Measurements from ENCODE around the gene MMP25. TPM values are rescaled to one million over a fixed set of nuclear protein-coding genes. Genes with fewer than 3 reads are reported as not detected.
"Not testable (repeated sequence)": the region's sequence is repeated elsewhere in the genome, so short reads cannot be mapped to it uniquely, and the experiment has no call there.

Gene MMP25
- total RNA-seq, 1 experiment from 2014 or later = 0.11 TPM

DNA sequence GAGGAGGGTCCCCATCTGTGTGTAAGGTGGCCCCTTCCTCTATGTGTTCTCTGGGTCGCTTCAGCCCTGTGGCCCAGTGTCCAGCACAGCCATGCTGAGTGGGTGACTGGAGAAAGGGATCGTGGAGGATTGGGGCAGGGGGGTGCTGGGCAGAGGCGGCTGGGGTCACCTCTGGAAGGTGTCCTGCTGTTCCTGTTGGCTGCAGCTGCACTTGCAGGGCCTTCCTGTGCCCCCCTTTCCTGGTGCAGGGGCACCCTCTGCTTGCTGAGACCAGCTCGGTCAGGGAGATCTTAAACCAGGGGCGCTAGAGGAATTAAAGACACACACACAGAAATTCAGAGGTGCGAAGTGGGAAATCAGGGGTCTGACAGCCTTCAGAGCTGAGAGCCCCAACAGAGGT lies 30.2 kb downstream of the MMP25 start:
- H3K27me3 Mint-ChIP-seq (ENCODE audit: insufficient read depth, unreplicated experiment) = peaks cover 13% of the 10 kb centered on the region
- CTCF ChIA-PET = no interaction called here
- peaks cover 6% of the 10 kb centered on the region for H3K4me1 Mint-ChIP-seq (ENCODE audit: low read depth, unreplicated experiment)
- DNase-seq = no peak
- no peaks in the 10 kb centered on the region for H3K9me3 ChIP-seq
- no peak overlapping the region for H3K4me3 Mint-ChIP-seq (ENCODE audit: unreplicated experiment)
- no peak overlapping the region for H3K4me3 ChIP-seq (ENCODE audit: low read depth, low read length)
- H3K4me1 ChIP-seq = no peaks in the 10 kb centered on the region
- H3K36me3 Mint-ChIP-seq (ENCODE audit: insufficient read depth, unreplicated experiment) = peaks cover 5% of the 10 kb centered on the region
- POLR2A ChIA-PET = no interaction called here
- no peak overlapping the region for H3K27ac Mint-ChIP-seq (ENCODE audit: unreplicated experiment)
- no peaks in the 10 kb centered on the region for H3K27me3 ChIP-seq (replicated peaks; ENCODE audit: control insufficient read depth, insufficient read depth, low read length)
- no peaks in the 10 kb centered on the region for H3K9me3 Mint-ChIP-seq (ENCODE audit: unreplicated experiment)
- intact Hi-C loops (cut with micrococcal nuclease; ENCODE audit: unreplicated experiment) = no loop called here
- no TSS peak for BruUV-seq (replicated peaks)
- no peaks in the 10 kb centered on the region for H3K36me3 ChIP-seq (ENCODE audit: control insufficient read depth, insufficient read depth, low read length)
- TF ChIP-seq CTCF (IDR thresholded peaks at IDR 0.05; ENCODE audit: insufficient read depth in 1 of 2, low read depth in 1 of 2, low read length in 1 of 2, severe bottlenecking in 1 of 2, unreplicated experiment in 1 of 2) = no peak

- H3K27me3 ChIP-seq (replicated peaks; ENCODE audit: control insufficient read depth, insufficient read depth, low read length) = no peaks in the 10 kb centered on the region
- no peaks in the 10 kb centered on the region for H3K36me3 ChIP-seq (ENCODE audit: control insufficient read depth, insufficient read depth, low read length)
- no peak for TF ChIP-seq CTCF (IDR thresholded peaks at IDR 0.05; ENCODE audit: insufficient read depth in 1 of 2, low read depth in 1 of 2, low read length in 1 of 2, severe bottlenecking in 1 of 2, unreplicated experiment in 1 of 2)
- Mint-ChIP-seq H3K27ac (ENCODE audit: unreplicated experiment) (no peak overlapping the region), H3K36me3 (ENCODE audit: insufficient read depth, unreplicated experiment) (no peaks in the 10 kb centered on the region), H3K27me3 (ENCODE audit: insufficient read depth, unreplicated experiment) (peaks cover 4% of the 10 kb centered on the region), H3K4me1 (ENCODE audit: low read depth, unreplicated experiment) (no peaks in the 10 kb centered on the region), H3K9me3 (ENCODE audit: unreplicated experiment) (no peaks in the 10 kb centered on the region), H3K4me3 (ENCODE audit: unreplicated experiment) (no peak overlapping the region)
- POLR2A ChIA-PET = no interaction called here
- H3K9me3 ChIP-seq = no peaks in the 10 kb centered on the region
- H3K4me1 ChIP-seq = no peaks in the 10 kb centered on the region
- no peak for DNase-seq
- no peak overlapping the region for H3K4me3 ChIP-seq (ENCODE audit: low read depth, low read length)
- CTCF ChIA-PET = no interaction called here
- no TSS peak for BruUV-seq (replicated peaks)
- intact Hi-C loops (cut with micrococcal nuclease; ENCODE audit: unreplicated experiment) = no loop called here
Measured at GRCh38 chr16:3080024-3080423, 33.7 kb downstream of the MMP25 start.

- H3K27ac Mint-ChIP-seq (ENCODE audit: unreplicated experiment); H3K36me3 Mint-ChIP-seq (ENCODE audit: insufficient read depth, unreplicated experiment); H3K27me3 Mint-ChIP-seq (ENCODE audit: insufficient read depth, unreplicated experiment); BruUV-seq (replicated peaks); H3K4me3 Mint-ChIP-seq (ENCODE audit: unreplicated experiment); intact Hi-C loops (cut with micrococcal nuclease; ENCODE audit: unreplicated experiment); H3K27me3 ChIP-seq (replicated peaks; ENCODE audit: control insufficient read depth, insufficient read depth, low read length); DNase-seq; H3K4me1 Mint-ChIP-seq (ENCODE audit: low read depth, unreplicated experiment); H3K4me3 ChIP-seq (ENCODE audit: low read depth, low read length); CTCF ChIA-PET; POLR2A ChIA-PET; H3K4me1 ChIP-seq; H3K36me3 ChIP-seq (ENCODE audit: control insufficient read depth, insufficient read depth, low read length); H3K9me3 ChIP-seq; H3K9me3 Mint-ChIP-seq (ENCODE audit: unreplicated experiment): not testable (repeated sequence)
Measured at GRCh38 chr16:3081957-3082356, 35.6 kb downstream of the MMP25 start.

- H3K9me3 Mint-ChIP-seq (ENCODE audit: unreplicated experiment); H3K27me3 ChIP-seq (replicated peaks; ENCODE audit: control insufficient read depth, insufficient read depth, low read length); CTCF ChIA-PET; DNase-seq; H3K27ac Mint-ChIP-seq (ENCODE audit: unreplicated experiment); H3K4me3 ChIP-seq (ENCODE audit: low read depth, low read length); H3K36me3 Mint-ChIP-seq (ENCODE audit: insufficient read depth, unreplicated experiment); H3K4me3 Mint-ChIP-seq (ENCODE audit: unreplicated experiment); H3K4me1 Mint-ChIP-seq (ENCODE audit: low read depth, unreplicated experiment); intact Hi-C loops (cut with micrococcal nuclease; ENCODE audit: unreplicated experiment); BruUV-seq (replicated peaks); POLR2A ChIA-PET; H3K9me3 ChIP-seq; H3K36me3 ChIP-seq (ENCODE audit: control insufficient read depth, insufficient read depth, low read length); H3K27me3 Mint-ChIP-seq (ENCODE audit: insufficient read depth, unreplicated experiment): not testable (repeated sequence)
- H3K4me1 ChIP-seq = peaks cover 10% of the 10 kb centered on the region
Measured at GRCh38 chr16:3083408-3083807, 37.0 kb downstream of the MMP25 start.
